ENCODE data around the gene PDE4D. TPM values are rescaled to one million over a fixed set of nuclear protein-coding genes. Genes with fewer than 3 reads are reported as not detected.

PDE4D gene
- total RNA-seq, 1 experiment from 2014 or later = 2.1 TPM

DNA sequence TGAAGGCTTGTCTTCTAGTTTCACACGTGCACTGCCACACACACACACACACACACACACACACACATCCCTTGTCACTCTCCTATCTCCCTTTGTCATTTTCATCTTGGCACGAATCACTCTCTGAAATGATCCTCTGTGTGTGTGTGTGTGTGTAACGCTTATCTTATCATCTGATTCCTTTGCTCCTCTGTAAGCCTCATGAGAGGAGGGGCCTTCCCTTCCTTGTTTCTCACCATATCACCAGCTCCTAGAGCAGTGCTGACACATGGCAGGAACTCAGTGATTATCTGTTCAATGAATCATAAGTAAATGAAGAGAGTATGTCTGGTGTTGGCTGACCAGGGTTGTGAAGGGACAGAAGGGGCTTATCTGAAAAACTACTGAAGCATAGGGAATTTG, 53.3 kb downstream of the PDE4D start:
- H2BK12ac ChIP-seq (ENCODE audit: insufficient read length, low read depth, low read length) = no peak overlapping the region
- no peaks in the 10 kb centered on the region for H4K20me1 ChIP-seq (ENCODE audit: control insufficient read depth, insufficient read depth, insufficient read length)
- TF ChIP-seq, protein P1, sequence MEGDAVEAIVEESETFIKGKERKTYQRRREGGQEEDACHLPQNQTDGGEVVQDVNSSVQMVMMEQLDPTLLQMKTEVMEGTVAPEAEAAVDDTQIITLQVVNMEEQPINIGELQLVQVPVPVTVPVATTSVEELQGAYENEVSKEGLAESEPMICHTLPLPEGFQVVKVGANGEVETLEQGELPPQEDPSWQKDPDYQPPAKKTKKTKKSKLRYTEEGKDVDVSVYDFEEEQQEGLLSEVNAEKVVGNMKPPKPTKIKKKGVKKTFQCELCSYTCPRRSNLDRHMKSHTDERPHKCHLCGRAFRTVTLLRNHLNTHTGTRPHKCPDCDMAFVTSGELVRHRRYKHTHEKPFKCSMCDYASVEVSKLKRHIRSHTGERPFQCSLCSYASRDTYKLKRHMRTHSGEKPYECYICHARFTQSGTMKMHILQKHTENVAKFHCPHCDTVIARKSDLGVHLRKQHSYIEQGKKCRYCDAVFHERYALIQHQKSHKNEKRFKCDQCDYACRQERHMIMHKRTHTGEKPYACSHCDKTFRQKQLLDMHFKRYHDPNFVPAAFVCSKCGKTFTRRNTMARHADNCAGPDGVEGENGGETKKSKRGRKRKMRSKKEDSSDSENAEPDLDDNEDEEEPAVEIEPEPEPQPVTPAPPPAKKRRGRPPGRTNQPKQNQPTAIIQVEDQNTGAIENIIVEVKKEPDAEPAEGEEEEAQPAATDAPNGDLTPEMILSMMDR (conservative IDR thresholded peaks at IDR 0.05) = no peak
- H3K23me2 ChIP-seq (ENCODE audit: insufficient read length, low read depth, low read length, poor library complexity, severe bottlenecking) = no peaks in the 10 kb centered on the region
- H4K8ac ChIP-seq (replicated peaks; ENCODE audit: insufficient read length, low read depth, low read length) = no peak overlapping the region
- no peak overlapping the region for H3K4me3 Mint-ChIP-seq
- no peak overlapping the region for H4K5ac ChIP-seq (ENCODE audit: insufficient read length, low read depth, low read length)
- H2BK15ac ChIP-seq (ENCODE audit: low read depth, low read length) = no peak overlapping the region
- H3K9ac ChIP-seq (ENCODE audit: extremely low read depth, insufficient read length, low read length) = no peak overlapping the region
- no peak overlapping the region for H3K27ac Mint-ChIP-seq
- H3K27ac ChIP-seq (ENCODE audit: insufficient read length, low read depth, low read length) = no peak overlapping the region
- no CpG with 5 or more reads among the region's 3 CpGs for WGBS (ENCODE audit: extremely low coverage, insufficient read length, low lambda C conversion rate)
- H2BK120ac ChIP-seq (ENCODE audit: low read depth, low read length, poor library complexity, severe bottlenecking) = no peak overlapping the region
- no peak overlapping the region for H3K23ac ChIP-seq (ENCODE audit: insufficient read length, low read depth, low read length)
- no peaks in the 10 kb centered on the region for H3K4me1 ChIP-seq (ENCODE audit: insufficient read depth, low read length)
- H3K14ac ChIP-seq (ENCODE audit: insufficient read depth, low read length) = no peak overlapping the region
- H3K4ac ChIP-seq (ENCODE audit: low read depth, low read length) = no peak overlapping the region
- H3K27me3 Mint-ChIP-seq (ENCODE audit: low read depth) = no peaks in the 10 kb centered on the region
- H3K79me2 ChIP-seq (ENCODE audit: insufficient read depth, low read length) = no peaks in the 10 kb centered on the region
- H2AK5ac ChIP-seq (ENCODE audit: insufficient read length, low read length) = no peak overlapping the region
- no peaks in the 10 kb centered on the region for H3K9me3 ChIP-seq (ENCODE audit: control insufficient read depth, low read depth, low read length)
- H2BK5ac ChIP-seq (ENCODE audit: insufficient read length, low read length) = no peak overlapping the region
- no peak overlapping the region for H2BK20ac ChIP-seq (ENCODE audit: low read depth, low read length, poor library complexity, severe bottlenecking)
- no peaks in the 10 kb centered on the region for H3K36me3 Mint-ChIP-seq (ENCODE audit: insufficient read depth in 1 of 3, low read depth in 3 of 3)
- no peaks in the 10 kb centered on the region for H3K27me3 ChIP-seq (ENCODE audit: insufficient read depth, low read length)
- DNase-seq = no peak
- H4K91ac ChIP-seq (ENCODE audit: insufficient read length, low read depth, low read length) = no peak overlapping the region
- no peaks in the 10 kb centered on the region for H3K9me3 Mint-ChIP-seq
- no peak overlapping the region for H3K18ac ChIP-seq (ENCODE audit: insufficient read length, low read depth, low read length)
- peaks cover 2 to 7% of the 10 kb centered on the region in 2 experiments; a peak in 1 of 4 replicates for H3K4me1 Mint-ChIP-seq
- H3K79me1 ChIP-seq (ENCODE audit: insufficient read depth, low read depth, low read length, poor library complexity, severe bottlenecking) = no peaks in the 10 kb centered on the region
- no peak overlapping the region for H2AFZ ChIP-seq (ENCODE audit: low read length)
- no peak overlapping the region for H3T11ph ChIP-seq (ENCODE audit: low read length)
- H3K56ac ChIP-seq (ENCODE audit: insufficient read length, low read depth, low read length) = no peak overlapping the region
- no peak overlapping the region for H3K4me2 ChIP-seq (ENCODE audit: insufficient read depth, insufficient read length, low read length)
